Activated T-cell treated with anti-CD3 and anti-CD28 coated beads for 48 hours (primary cell): Measurements from ENCODE around the gene HBB.
"Not testable (repeated sequence)": the region's sequence is repeated elsewhere in the genome, so short reads cannot be mapped to it uniquely, and the experiment has no call there.

Experiments
- DNase-seq: peaks from one replicate; pipeline ENCODE4 v3.0.0-alpha.2; 2020; ENCODE audit warnings: low read depth

Gene HBB

GRCh38 chr11:5226732-5227310 is at the start of gene HBB:
TSS of gene HBB (minus strand) at chr11:5227071. CDS start at chr11:5227021, 50 bp downstream.
- no peak for DNase-seq

- DNase-seq: no peak
These were observed 48.7 kb upstream of the HBB start for GRCh38 chr11:5275369-5276110.

DNA sequence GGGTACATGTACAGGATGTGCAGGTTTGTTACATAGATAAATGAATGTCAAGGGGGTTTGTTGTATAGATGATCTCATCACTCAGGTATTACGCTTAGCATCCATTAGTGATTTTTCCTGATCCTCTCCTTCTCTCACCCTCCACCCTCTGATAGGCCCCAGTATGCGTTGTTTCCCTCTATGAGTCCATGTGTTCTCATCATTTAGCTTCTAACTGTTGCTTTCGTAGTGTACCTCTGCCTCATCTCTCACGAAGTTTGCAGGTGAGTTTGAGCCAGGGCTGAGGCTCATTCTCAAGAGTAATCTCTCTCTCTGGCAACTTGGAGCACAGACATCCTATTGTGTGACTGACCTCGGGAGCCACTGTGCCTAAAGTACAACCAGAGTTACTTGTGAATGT is 47.5 kb upstream of the HBB start:
- DNase-seq: no peak

GRCh38 chr11:5272395-5273017 is 45.6 kb upstream of the HBB start:
- DNase-seq: no peak

GRCh38 chr11:5269715-5270147 is 42.9 kb upstream of the HBB start, which contains the start of gene HBE1:
TSS of gene HBE1 (minus strand) at chr11:5269945. CDS start at chr11:5269890, 55 bp downstream.
- DNase-seq: no peak

- no peak for DNase-seq
These were observed 40.2 kb upstream of the HBB start for GRCh38 chr11:5267033-5267563.

DNA sequence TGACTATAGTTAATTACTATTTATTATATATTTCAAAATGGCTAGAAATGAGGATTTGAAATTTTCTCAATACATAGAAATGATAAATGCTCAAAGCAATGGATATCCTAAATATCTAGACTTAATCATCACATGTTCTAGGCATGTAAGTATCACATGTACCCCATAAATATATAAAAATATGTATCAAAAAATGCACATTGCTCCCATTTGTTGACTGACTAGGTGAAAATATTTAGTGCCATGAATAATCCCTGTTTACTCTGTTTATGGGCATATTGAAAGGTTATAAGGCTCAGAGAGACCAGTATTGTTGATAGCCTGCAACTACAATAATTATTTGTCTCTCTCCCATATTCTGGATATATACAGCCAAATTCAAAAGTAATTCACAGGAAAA is 39.7 kb upstream of the HBB start:
- DNase-seq: no peak

GRCh38 chr11:5265832-5266231 is 39.0 kb upstream of the HBB start:
- DNase-seq: no peak

DNA sequence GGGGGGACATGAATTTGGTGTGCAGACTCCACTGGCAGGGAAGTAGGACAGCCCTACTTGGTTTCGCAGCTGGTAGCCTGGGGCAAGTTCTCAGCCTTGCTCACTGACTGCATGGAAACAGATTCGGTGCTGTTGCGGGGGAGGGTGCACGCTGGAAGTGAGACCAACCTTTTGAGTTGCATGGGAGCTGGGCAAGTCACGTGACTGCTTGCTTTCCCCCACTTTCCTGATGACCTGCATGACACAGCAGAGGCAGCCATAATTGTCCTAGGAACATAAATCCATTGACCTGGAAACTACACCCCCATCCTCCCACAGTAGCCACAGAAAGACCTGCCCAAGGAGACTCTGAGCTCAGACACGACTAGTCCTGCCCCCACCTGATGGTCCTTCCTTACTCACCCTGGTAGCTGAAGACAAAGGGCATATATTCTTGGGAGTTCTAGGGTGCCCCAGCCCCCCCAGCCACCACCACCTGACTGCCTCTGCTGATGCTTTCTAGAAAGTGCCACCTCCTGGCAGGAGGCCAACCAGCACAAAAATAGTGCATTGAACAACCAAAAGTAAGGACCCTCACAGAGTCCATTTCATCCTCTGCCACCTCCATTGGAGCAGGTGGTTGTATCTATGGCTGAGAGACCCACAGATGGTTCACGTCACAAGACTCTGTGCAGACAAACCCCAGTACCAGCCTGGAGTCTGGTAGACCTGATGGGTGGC is 31.8 kb upstream of the HBB start:
- no peak for DNase-seq

DNA sequence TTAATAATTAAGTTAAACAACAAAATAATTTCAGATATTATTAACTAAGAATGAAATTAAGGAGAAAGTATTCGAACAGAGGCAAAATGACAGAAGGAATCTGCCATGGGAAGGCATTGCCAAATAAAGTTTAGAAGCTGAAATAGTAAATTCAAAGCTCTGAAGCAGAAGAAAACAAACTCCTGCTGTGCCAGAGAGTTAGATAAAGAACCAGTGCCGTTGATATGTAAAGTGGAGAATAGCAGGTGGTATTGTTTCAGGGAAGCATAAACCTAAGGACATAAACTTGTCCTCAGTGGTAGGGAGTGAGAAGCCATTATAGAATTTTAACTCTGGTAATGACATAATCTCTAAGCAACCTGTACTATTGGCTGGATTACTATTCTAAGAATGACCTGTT is 30.4 kb upstream of the HBB start:
- no peak for DNase-seq

- DNase-seq: not testable (repeated sequence)
These were observed 28.0 kb upstream of the HBB start, which contains the start of gene HBG2 for GRCh38 chr11:5254646-5255413. TSS of gene HBG2 (minus strand) at chr11:5254781. CDS start at chr11:5254728, 53 bp downstream.

DNA sequence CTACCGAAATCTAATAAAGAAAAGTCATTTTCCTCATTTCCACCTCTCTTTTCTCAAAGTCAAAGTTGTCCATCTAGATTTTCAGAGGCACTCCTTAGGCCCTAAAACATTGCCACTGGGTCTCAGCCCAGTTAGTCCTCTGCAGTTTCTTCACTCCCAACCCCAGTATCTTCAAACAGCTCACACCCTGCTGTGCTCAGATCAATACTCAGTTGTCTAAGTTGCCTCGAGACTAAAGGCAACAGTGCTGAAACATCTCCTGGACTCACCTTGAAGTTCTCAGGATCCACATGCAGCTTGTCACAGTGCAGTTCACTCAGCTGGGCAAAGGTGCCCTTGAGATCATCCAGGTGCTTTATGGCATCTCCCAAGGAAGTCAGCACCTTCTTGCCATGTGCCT is 27.2 kb upstream of the HBB start:
- not testable (repeated sequence) for DNase-seq

DNA sequence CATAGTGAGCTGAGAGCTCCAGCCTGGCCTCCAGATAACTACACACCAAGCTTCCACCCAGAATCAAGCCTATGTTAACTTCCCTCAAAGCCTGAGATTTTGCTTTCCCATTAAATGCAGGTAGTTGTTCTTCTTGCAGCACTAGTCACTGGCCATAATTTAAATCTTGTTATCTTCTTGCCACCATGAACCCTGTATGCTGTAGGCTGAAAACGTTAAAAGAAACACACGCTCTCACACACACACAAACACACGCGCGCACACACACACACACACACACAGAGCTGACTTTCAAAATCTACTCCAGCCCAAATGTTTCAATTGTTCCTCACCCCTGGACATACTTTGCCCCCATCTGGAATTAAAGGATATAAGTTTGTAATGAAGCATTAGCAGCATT is 26.6 kb upstream of the HBB start:
- not testable (repeated sequence) for DNase-seq

- DNase-seq: no peak
These were observed 26.0 kb upstream of the HBB start for GRCh38 chr11:5252919-5253265.

GRCh38 chr11:5252192-5252918 is 25.5 kb upstream of the HBB start:
- DNase-seq: no peak

GRCh38 chr11:5251746-5252145 is 24.9 kb upstream of the HBB start:
- DNase-seq: no peak

GRCh38 chr11:5250543-5251204 is 23.8 kb upstream of the HBB start:
- no peak for DNase-seq

DNA sequence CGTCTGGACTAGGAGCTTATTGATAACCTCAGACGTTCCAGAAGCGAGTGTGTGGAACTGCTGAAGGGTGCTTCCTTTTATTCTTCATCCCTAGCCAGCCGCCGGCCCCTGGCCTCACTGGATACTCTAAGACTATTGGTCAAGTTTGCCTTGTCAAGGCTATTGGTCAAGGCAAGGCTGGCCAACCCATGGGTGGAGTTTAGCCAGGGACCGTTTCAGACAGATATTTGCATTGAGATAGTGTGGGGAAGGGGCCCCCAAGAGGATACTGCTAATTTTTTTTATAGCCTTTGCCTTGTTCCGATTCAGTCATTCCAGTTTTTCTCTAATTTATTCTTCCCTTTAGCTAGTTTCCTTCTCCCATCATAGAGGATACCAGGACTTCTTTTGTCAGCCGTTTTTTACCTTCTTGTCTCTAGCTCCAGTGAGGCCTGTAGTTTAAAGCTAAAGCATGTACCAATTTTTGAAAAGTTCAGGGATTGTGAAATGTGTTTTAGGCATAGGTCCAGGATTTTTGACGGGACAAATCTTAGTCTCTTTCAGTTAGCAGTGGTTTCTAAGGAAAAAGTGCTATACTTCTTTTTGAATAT is 23.0 kb upstream of the HBB start, which contains the start of gene HBG1:
HBG1 (minus strand) TSS at position 51 of the 590 bp plus-strand sequence. CDS start 53 bp downstream, outside the sequence.
- DNase-seq: not testable (repeated sequence)

- DNase-seq: not testable (repeated sequence)
These were observed 21.6 kb upstream of the HBB start for GRCh38 chr11:5248498-5248897.
